ENCODE results near the gene EMC9. TPM values are rescaled to one million over a fixed set of nuclear protein-coding genes. Genes with fewer than 3 reads are reported as not detected.
"Not testable (repeated sequence)": the region's sequence is repeated elsewhere in the genome, so short reads cannot be mapped to it uniquely, and the experiment has no call there.

The EMC9 gene
- total RNA-seq, 2 donors from 2014 or later: 28.7 to 37.5 TPM

- ATAC-seq (no peak), DNase-seq (ENCODE audit: low spot score) (no peak)
- H3K9me3 Mint-ChIP-seq: no peaks in the 10 kb centered on the region
- H3K36me3 Mint-ChIP-seq: no peaks in the 10 kb centered on the region
- H3K27ac Mint-ChIP-seq: peak overlapping the region; percentile 82 to 93
- peaks cover 8 to 13% of the 10 kb centered on the region in 2 donors for H3K4me1 Mint-ChIP-seq (ENCODE audit: low read depth in 2 of 2)
- no peaks in the 10 kb centered on the region for H3K27me3 Mint-ChIP-seq
- no peak overlapping the region for H3K4me3 Mint-ChIP-seq
Measured at GRCh38 chr14:24110060-24110459, 31.3 kb downstream of the EMC9 start.

- H3K9me3 Mint-ChIP-seq: no peaks in the 10 kb centered on the region
- peaks cover 6% of the 10 kb centered on the region for H3K36me3 Mint-ChIP-seq
- peak overlapping the region; percentile 82 to 93 for H3K27ac Mint-ChIP-seq
- H3K27me3 Mint-ChIP-seq: no peaks in the 10 kb centered on the region
- H3K4me1 Mint-ChIP-seq (ENCODE audit: low read depth in 2 of 2): peaks cover 6 to 13% of the 10 kb centered on the region in 2 donors
- DNase-seq (ENCODE audit: low spot score): no peak
- peak overlapping the region; percentile 21 for H3K4me3 Mint-ChIP-seq
- ATAC-seq: peak in 1 of 2 donors; percentile 4
Measured at GRCh38 chr14:24108336-24108874, 33.0 kb downstream of the EMC9 start.

- no peak for DNase-seq (ENCODE audit: low spot score)
- no peaks in the 10 kb centered on the region for H3K9me3 Mint-ChIP-seq
- no peaks in the 10 kb centered on the region for H3K27me3 Mint-ChIP-seq
- H3K4me1 Mint-ChIP-seq (ENCODE audit: low read depth in 2 of 2): peaks cover 6 to 13% of the 10 kb centered on the region in 2 donors
- peaks cover 6% of the 10 kb centered on the region for H3K36me3 Mint-ChIP-seq
- no peak overlapping the region for H3K4me3 Mint-ChIP-seq
- no peak for ATAC-seq
- H3K27ac Mint-ChIP-seq: no peak overlapping the region
Measured at GRCh38 chr14:24106672-24107271, 34.6 kb downstream of the EMC9 start.

- DNase-seq (ENCODE audit: low spot score); H3K4me3 Mint-ChIP-seq; H3K36me3 Mint-ChIP-seq; H3K27me3 Mint-ChIP-seq; H3K9me3 Mint-ChIP-seq; H3K27ac Mint-ChIP-seq; ATAC-seq: not testable (repeated sequence)
- peaks cover 6 to 13% of the 10 kb centered on the region in 2 donors for H3K4me1 Mint-ChIP-seq (ENCODE audit: low read depth in 2 of 2)
Measured at GRCh38 chr14:24105609-24106239, 35.7 kb downstream of the EMC9 start.

GRCh38 chr14:24103451-24103850 lies 37.9 kb downstream of the EMC9 start:
- H3K27me3 Mint-ChIP-seq: no peaks in the 10 kb centered on the region
- DNase-seq (ENCODE audit: low spot score) (no peak), ATAC-seq (no peak)
- H3K27ac Mint-ChIP-seq: no peak overlapping the region
- no peaks in the 10 kb centered on the region for H3K9me3 Mint-ChIP-seq
- H3K4me1 Mint-ChIP-seq (ENCODE audit: low read depth in 2 of 2): peaks cover under 1 to 5% of the 10 kb centered on the region in 2 donors
- H3K36me3 Mint-ChIP-seq: peaks cover 6% of the 10 kb centered on the region
- H3K4me3 Mint-ChIP-seq: no peak overlapping the region

- H3K4me3 Mint-ChIP-seq: no peak overlapping the region
- no peaks in the 10 kb centered on the region for H3K27me3 Mint-ChIP-seq
- H3K36me3 Mint-ChIP-seq: peaks cover 6% of the 10 kb centered on the region
- ATAC-seq: no peak
- H3K9me3 Mint-ChIP-seq: no peaks in the 10 kb centered on the region
- H3K4me1 Mint-ChIP-seq (ENCODE audit: low read depth in 2 of 2): peaks cover 0 to 4% of the 10 kb centered on the region in 2 donors
- no peak overlapping the region for H3K27ac Mint-ChIP-seq
- DNase-seq (ENCODE audit: low spot score): no peak
Measured at GRCh38 chr14:24102357-24103048, 38.9 kb downstream of the EMC9 start.

- no peaks in the 10 kb centered on the region for H3K9me3 Mint-ChIP-seq
- no peak overlapping the region for H3K4me3 Mint-ChIP-seq
- no peak for ATAC-seq
- no peak overlapping the region for H3K27ac Mint-ChIP-seq
- DNase-seq (ENCODE audit: low spot score): no peak
- H3K27me3 Mint-ChIP-seq: no peaks in the 10 kb centered on the region
- H3K4me1 Mint-ChIP-seq (ENCODE audit: low read depth in 2 of 2): peaks cover 6 to 9% of the 10 kb centered on the region in 2 donors
- H3K36me3 Mint-ChIP-seq: peaks cover 6% of the 10 kb centered on the region
Measured at GRCh38 chr14:24100982-24101494, 40.4 kb downstream of the EMC9 start.

GRCh38 chr14:24100197-24100981 lies 41.0 kb downstream of the EMC9 start:
- DNase-seq (ENCODE audit: low spot score): no peak
- Mint-ChIP-seq H3K36me3 (peaks cover 6% of the 10 kb centered on the region), H3K27me3 (no peaks in the 10 kb centered on the region), H3K9me3 (no peaks in the 10 kb centered on the region), H3K4me3 (no peak overlapping the region), H3K27ac (no peak overlapping the region), H3K4me1 (ENCODE audit: low read depth in 2 of 2) (peaks cover 10 to 12% of the 10 kb centered on the region in 2 donors)
- ATAC-seq: no peak

GRCh38 chr14:24098927-24099813 lies 42.2 kb downstream of the EMC9 start:
- Mint-ChIP-seq H3K27me3 (no peaks in the 10 kb centered on the region), H3K4me3 (no peak overlapping the region), H3K9me3 (no peaks in the 10 kb centered on the region), H3K4me1 (ENCODE audit: low read depth in 2 of 2) (peaks cover 21% of the 10 kb centered on the region in 2 donors), H3K36me3 (no peaks in the 10 kb centered on the region), H3K27ac (no peak overlapping the region)
- DNase-seq (ENCODE audit: low spot score) (no peak), ATAC-seq (no peak)

GRCh38 chr14:24098229-24098926 lies 43.0 kb downstream of the EMC9 start:
- Mint-ChIP-seq H3K27ac (no peak overlapping the region), H3K4me1 (ENCODE audit: low read depth in 2 of 2) (peaks cover 24 to 25% of the 10 kb centered on the region in 2 donors), H3K27me3 (no peaks in the 10 kb centered on the region), H3K4me3 (no peak overlapping the region), H3K9me3 (no peaks in the 10 kb centered on the region), H3K36me3 (no peaks in the 10 kb centered on the region)
- no peak for ATAC-seq
- no peak for DNase-seq (ENCODE audit: low spot score)

GRCh38 chr14:24096545-24097181 lies 44.7 kb downstream of the EMC9 start:
- Mint-ChIP-seq H3K9me3 (no peaks in the 10 kb centered on the region), H3K27ac (peak overlapping the region; percentile 28 to 43), H3K4me3 (peak overlapping the region; percentile 62), H3K36me3 (no peaks in the 10 kb centered on the region), H3K4me1 (ENCODE audit: low read depth in 2 of 2) (peaks cover 29 to 31% of the 10 kb centered on the region in 2 donors), H3K27me3 (no peaks in the 10 kb centered on the region)
- ATAC-seq (no peak), DNase-seq (ENCODE audit: low spot score) (no peak)
